Peyer's patch (tissue), 4 donors: Measurements from ENCODE around the gene PBX2.

Experiments
- CTCF ChIP-seq, 6 experiments: fragments of 450-650 bp in 4 of 6; fragments of 200-600 bp in 2 of 6; sonication (generic) in 1 of 6; IDR thresholded peaks; one replicate each; pipeline ENCODE4 v1.5.1; 2017 to 2019; ENCODE audit warnings: antibody characterized with exemption in 6 of 6, mild to moderate bottlenecking in 3 of 6, moderate library complexity in 1 of 6
- POLR2A ChIP-seq, 2 donors: fragments of 450-650 bp; IDR thresholded peaks; one replicate each; pipeline ENCODE4 v1.5.1; 2017; ENCODE audit warnings: antibody characterized with exemption in 2 of 2, mild to moderate bottlenecking in 2 of 2, moderate library complexity in 2 of 2

- TF ChIP-seq CTCF (IDR thresholded peaks at IDR 0.05) (no peak), POLR2A (IDR thresholded peaks at IDR 0.05) (no peak)
These were observed 12.2 kb upstream of the PBX2 start for GRCh38 chr6:32202186-32202585.
